ENCODE measurements around the gene C16orf86.

Gene C16orf86

GRCh38 chr16:67663151-67663876 lies 3.3 kb upstream of the C16orf86 start:
- peak; percentile 65 for DNase-seq
- Histone ChIP-seq H3K27me3 (ENCODE audit: insufficient read depth, low read depth, severe bottlenecking) (no peaks in the 10 kb centered on the region), H3K36me3 (peaks cover 36% of the 10 kb centered on the region), H3K4me3 (ENCODE audit: low read depth, low read length) (no peak overlapping the region), H3K27ac (no peak overlapping the region), H3K9me3 (ENCODE audit: severe bottlenecking) (no peaks in the 10 kb centered on the region)
- TF ChIP-seq CTCF (IDR thresholded peaks at IDR 0.05; ENCODE audit: low read depth, low read length), result peak; percentile 60

GRCh38 chr16:67663877-67664222 lies 2.8 kb upstream of the C16orf86 start:
- TF ChIP-seq CTCF (IDR thresholded peaks at IDR 0.05; ENCODE audit: low read depth, low read length), result no peak
- H3K36me3 ChIP-seq, result peaks cover 31% of the 10 kb centered on the region
- DNase-seq, result no peak
- no peak overlapping the region for H3K4me3 ChIP-seq (ENCODE audit: low read depth, low read length)
- H3K27ac ChIP-seq, result no peak overlapping the region
- H3K9me3 ChIP-seq (ENCODE audit: severe bottlenecking), result no peaks in the 10 kb centered on the region
- no peaks in the 10 kb centered on the region for H3K27me3 ChIP-seq (ENCODE audit: insufficient read depth, low read depth, severe bottlenecking)

GRCh38 chr16:67664258-67664657 lies 2.4 kb upstream of the C16orf86 start:
- TF ChIP-seq CTCF (IDR thresholded peaks at IDR 0.05; ENCODE audit: low read depth, low read length), result no peak
- no peak overlapping the region for H3K4me3 ChIP-seq (ENCODE audit: low read depth, low read length)
- H3K9me3 ChIP-seq (ENCODE audit: severe bottlenecking), result no peaks in the 10 kb centered on the region
- no peak overlapping the region for H3K27ac ChIP-seq
- H3K36me3 ChIP-seq, result peaks cover 28% of the 10 kb centered on the region
- DNase-seq, result no peak
- no peaks in the 10 kb centered on the region for H3K27me3 ChIP-seq (ENCODE audit: insufficient read depth, low read depth, severe bottlenecking)

- peaks cover 28% of the 10 kb centered on the region for H3K36me3 ChIP-seq
- DNase-seq, result no peak
- no peaks in the 10 kb centered on the region for H3K9me3 ChIP-seq (ENCODE audit: severe bottlenecking)
- H3K4me3 ChIP-seq (ENCODE audit: low read depth, low read length), result no peak overlapping the region
- no peak overlapping the region for H3K27ac ChIP-seq
- TF ChIP-seq CTCF (IDR thresholded peaks at IDR 0.05; ENCODE audit: low read depth, low read length), result no peak
- H3K27me3 ChIP-seq (ENCODE audit: insufficient read depth, low read depth, severe bottlenecking), result no peaks in the 10 kb centered on the region
Observed at GRCh38 chr16:67664871-67665270, 1.7 kb upstream of the C16orf86 start.

- H3K36me3 ChIP-seq, result peaks cover 28% of the 10 kb centered on the region
- H3K27me3 ChIP-seq (ENCODE audit: insufficient read depth, low read depth, severe bottlenecking), result no peaks in the 10 kb centered on the region
- no peaks in the 10 kb centered on the region for H3K9me3 ChIP-seq (ENCODE audit: severe bottlenecking)
- peak overlapping the region; percentile 55 for H3K4me3 ChIP-seq (ENCODE audit: low read depth, low read length)
- H3K27ac ChIP-seq, result peak overlapping the region; percentile 88
- TF ChIP-seq CTCF (IDR thresholded peaks at IDR 0.05; ENCODE audit: low read depth, low read length), result no peak
- no peak for DNase-seq
Observed at GRCh38 chr16:67665598-67665997, 1.0 kb upstream of the C16orf86 start.

- TF ChIP-seq CTCF (IDR thresholded peaks at IDR 0.05; ENCODE audit: low read depth, low read length), result no peak
- DNase-seq, result peak; percentile 64
- H3K36me3 ChIP-seq, result peaks cover 28% of the 10 kb centered on the region
- H3K27me3 ChIP-seq (ENCODE audit: insufficient read depth, low read depth, severe bottlenecking), result no peaks in the 10 kb centered on the region
- no peaks in the 10 kb centered on the region for H3K9me3 ChIP-seq (ENCODE audit: severe bottlenecking)
- peak overlapping the region; percentile 55 for H3K4me3 ChIP-seq (ENCODE audit: low read depth, low read length)
- H3K27ac ChIP-seq, result peak overlapping the region; percentile 88
Observed at GRCh38 chr16:67666032-67666551, 522 bp upstream of the C16orf86 start.
